ENCODE measurements around the gene ACOT7.

DNA sequence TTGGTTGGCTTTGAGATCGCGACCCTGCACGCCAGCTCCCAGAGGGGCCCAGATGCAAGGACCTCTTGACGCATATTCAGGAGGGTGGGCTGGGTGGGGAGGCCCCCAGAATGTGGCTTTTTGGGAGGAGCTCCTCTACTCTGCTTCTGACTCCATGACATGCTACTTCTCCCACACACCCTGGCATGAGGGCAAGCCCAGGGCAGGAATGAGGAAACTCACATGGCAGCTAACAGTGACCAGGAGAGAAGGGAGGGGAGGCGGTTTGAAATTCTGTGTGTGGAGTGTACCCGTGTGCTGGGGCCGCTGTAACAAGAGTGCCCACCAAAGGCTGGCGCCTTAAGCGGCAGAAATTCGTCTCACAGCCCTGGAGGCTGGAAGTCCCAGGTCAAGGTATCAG, 71.4 kb downstream of the ACOT7 start:
- TF ChIP-seq, protein P1, sequence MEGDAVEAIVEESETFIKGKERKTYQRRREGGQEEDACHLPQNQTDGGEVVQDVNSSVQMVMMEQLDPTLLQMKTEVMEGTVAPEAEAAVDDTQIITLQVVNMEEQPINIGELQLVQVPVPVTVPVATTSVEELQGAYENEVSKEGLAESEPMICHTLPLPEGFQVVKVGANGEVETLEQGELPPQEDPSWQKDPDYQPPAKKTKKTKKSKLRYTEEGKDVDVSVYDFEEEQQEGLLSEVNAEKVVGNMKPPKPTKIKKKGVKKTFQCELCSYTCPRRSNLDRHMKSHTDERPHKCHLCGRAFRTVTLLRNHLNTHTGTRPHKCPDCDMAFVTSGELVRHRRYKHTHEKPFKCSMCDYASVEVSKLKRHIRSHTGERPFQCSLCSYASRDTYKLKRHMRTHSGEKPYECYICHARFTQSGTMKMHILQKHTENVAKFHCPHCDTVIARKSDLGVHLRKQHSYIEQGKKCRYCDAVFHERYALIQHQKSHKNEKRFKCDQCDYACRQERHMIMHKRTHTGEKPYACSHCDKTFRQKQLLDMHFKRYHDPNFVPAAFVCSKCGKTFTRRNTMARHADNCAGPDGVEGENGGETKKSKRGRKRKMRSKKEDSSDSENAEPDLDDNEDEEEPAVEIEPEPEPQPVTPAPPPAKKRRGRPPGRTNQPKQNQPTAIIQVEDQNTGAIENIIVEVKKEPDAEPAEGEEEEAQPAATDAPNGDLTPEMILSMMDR (IDR thresholded peaks at IDR 0.05; ENCODE audit: borderline replicate concordance, extremely low read depth, low read length, poor library complexity, severe bottlenecking) = no peak
- no peak for TF ChIP-seq EZH2 (IDR thresholded peaks at IDR 0.05; ENCODE audit: borderline replicate concordance, low read depth, low read length, severe bottlenecking)
